Lower lobe of right lung (tissue), 2 donors: ENCODE data around the gene KLF13. TPM values are rescaled to one million over a fixed set of nuclear protein-coding genes. Genes with fewer than 3 reads are reported as not detected.

Experiments used
- ATAC-seq, 2 donors: fragments of 200-7000 bp; cut with Tn5 transposase; one replicate each; pipeline ENCODE4 v1.9.1; 2020 to 2022; ENCODE audit warnings: mild to moderate bottlenecking in 2 of 2, moderate library complexity in 2 of 2
- DNase-seq: peaks from one replicate; pipeline ENCODE4 v3.0.0-alpha.2; 2020
- H3K27ac ChIP-seq: fragments of 200-600 bp; one replicate; pipeline ENCODE4 v1.8.0; 2022
- H3K27me3 ChIP-seq: fragments of 200-600 bp; one replicate; pipeline ENCODE4 v1.8.0; 2022; ENCODE audit warnings: low read depth
- H3K36me3 ChIP-seq: fragments of 200-600 bp; one replicate; pipeline ENCODE4 v1.8.0; 2022; ENCODE audit warnings: mild to moderate bottlenecking
- H3K4me1 ChIP-seq: fragments of 200-600 bp; one replicate; pipeline ENCODE4 v1.8.0; 2022
- H3K4me3 ChIP-seq: fragments of 200-600 bp; one replicate; pipeline ENCODE4 v1.8.0; 2022; ENCODE audit warnings: mild to moderate bottlenecking
- H3K9me3 ChIP-seq: fragments of 200-600 bp; one replicate; pipeline ENCODE4 v1.8.0; 2022
- intact Hi-C: fragments of 100-400 bp; cut with DNase I; formaldehyde crosslinking; loops from one replicate; pipeline ENCODE4 v1.11.0; 2022
- total RNA-seq: library from RNA; stranded (reverse); fragmentation: NEBNext Ultra II Directional; extraction: Animal tissue kit (Norgen Biotek cat#: 25700); gene quantifications from one replicate; pipeline ENCODE4 v1.2.1, GENCODE V29; 2021
- TF ChIP-seq, protein P1 (sequence below): fragments of 200-600 bp; IDR thresholded peaks from one replicate; pipeline ENCODE4 v1.8.0; 2022; ENCODE audit warnings: antibody characterized with exemption, mild to moderate bottlenecking
- donor health status: DM: no; HTN: yes; CAD: no; lungs with severe emphysema.

The KLF13 gene
- total RNA-seq, 1 donor from 2014 or later: 178 TPM

GRCh38 chr15:31344266-31344665 is 17.6 kb downstream of the KLF13 start:
- H3K4me3 ChIP-seq: no peak overlapping the region
- DNase-seq: peak; percentile 46
- TF ChIP-seq, protein P1, sequence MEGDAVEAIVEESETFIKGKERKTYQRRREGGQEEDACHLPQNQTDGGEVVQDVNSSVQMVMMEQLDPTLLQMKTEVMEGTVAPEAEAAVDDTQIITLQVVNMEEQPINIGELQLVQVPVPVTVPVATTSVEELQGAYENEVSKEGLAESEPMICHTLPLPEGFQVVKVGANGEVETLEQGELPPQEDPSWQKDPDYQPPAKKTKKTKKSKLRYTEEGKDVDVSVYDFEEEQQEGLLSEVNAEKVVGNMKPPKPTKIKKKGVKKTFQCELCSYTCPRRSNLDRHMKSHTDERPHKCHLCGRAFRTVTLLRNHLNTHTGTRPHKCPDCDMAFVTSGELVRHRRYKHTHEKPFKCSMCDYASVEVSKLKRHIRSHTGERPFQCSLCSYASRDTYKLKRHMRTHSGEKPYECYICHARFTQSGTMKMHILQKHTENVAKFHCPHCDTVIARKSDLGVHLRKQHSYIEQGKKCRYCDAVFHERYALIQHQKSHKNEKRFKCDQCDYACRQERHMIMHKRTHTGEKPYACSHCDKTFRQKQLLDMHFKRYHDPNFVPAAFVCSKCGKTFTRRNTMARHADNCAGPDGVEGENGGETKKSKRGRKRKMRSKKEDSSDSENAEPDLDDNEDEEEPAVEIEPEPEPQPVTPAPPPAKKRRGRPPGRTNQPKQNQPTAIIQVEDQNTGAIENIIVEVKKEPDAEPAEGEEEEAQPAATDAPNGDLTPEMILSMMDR: no peak

DNA sequence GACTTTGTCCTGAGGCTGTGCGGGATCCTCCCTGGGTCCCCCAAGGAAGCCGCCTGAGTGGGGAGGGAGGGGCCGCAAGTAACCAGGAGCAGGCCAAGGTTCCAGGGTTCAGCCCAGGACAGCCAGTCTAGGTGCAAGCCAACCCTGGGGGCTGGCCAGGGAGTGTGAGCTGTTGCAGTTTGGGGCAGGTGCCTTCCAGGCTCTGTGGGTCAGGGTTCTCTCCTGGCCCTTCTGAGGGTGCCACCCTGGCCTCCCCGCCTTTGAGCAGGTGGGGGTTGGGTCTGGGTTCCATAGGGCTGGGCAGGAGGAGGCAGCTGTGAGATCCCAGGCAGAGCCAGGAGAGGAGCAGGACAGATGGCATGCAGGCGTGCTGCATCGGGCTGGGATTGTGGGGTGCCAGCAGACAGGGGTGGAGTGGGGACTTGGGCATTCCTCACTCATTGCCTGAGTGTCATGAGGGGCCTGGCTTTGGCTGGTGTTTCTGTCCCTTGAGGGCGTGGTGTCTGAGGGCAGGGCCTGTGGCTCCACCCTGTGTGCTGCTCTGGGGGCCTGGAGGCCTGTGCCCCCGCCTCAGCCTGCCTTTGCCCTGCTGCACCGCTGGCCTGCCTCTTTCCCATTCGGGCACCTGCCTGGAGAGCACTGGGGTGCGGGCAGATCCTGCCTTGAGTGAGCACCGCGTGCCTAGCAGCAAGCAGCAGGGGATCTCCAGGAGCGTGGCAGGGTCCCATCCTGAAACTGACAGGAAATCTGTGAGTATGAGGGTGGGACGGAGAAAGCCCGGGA is 18.4 kb downstream of the KLF13 start:
- Histone ChIP-seq H3K27ac (peak overlapping the region; percentile 88), H3K4me1 (peaks cover 100% of the 10 kb centered on the region), H3K4me3 (peak overlapping the region; percentile 44), H3K9me3 (no peaks in the 10 kb centered on the region), H3K27me3 (no peaks in the 10 kb centered on the region), H3K36me3 (peaks cover 28% of the 10 kb centered on the region)
- DNase-seq (peak; percentile 71), ATAC-seq (peak; percentile 47 to 77)
- intact Hi-C loops: no loop called here
- TF ChIP-seq, protein P1: no peak

More at GRCh38 chr15:31344266-31344665, 17.6 kb downstream of the KLF13 start:
- Histone ChIP-seq H3K36me3 (peaks cover 31% of the 10 kb centered on the region), H3K27me3 (no peaks in the 10 kb centered on the region), H3K27ac (peak overlapping the region; percentile 88), H3K9me3 (no peaks in the 10 kb centered on the region), H3K4me1 (peaks cover 100% of the 10 kb centered on the region)
- ATAC-seq: no peak
- intact Hi-C loops: no loop called here

- H3K27me3 ChIP-seq: no peaks in the 10 kb centered on the region
- intact Hi-C loops: no loop called here
- peaks cover 100% of the 10 kb centered on the region for H3K4me1 ChIP-seq
- H3K9me3 ChIP-seq: no peaks in the 10 kb centered on the region
- peaks cover 28% of the 10 kb centered on the region for H3K36me3 ChIP-seq
- DNase-seq: no peak
- TF ChIP-seq, protein P1: no peak
- H3K4me3 ChIP-seq: peak overlapping the region; percentile 44
- peak in 1 of 2 donors; percentile 1 for ATAC-seq
- H3K27ac ChIP-seq: peak overlapping the region; percentile 88
Measured at GRCh38 chr15:31345606-31346366, 19.2 kb downstream of the KLF13 start.

- TF ChIP-seq, protein P1: no peak
- no peaks in the 10 kb centered on the region for H3K9me3 ChIP-seq
- peak; percentile 36 for DNase-seq
- H3K36me3 ChIP-seq: peaks cover 28% of the 10 kb centered on the region
- peaks cover 100% of the 10 kb centered on the region for H3K4me1 ChIP-seq
- ATAC-seq: no peak
- H3K27me3 ChIP-seq: no peaks in the 10 kb centered on the region
- H3K4me3 ChIP-seq: peak overlapping the region; percentile 44
- peak overlapping the region; percentile 88 for H3K27ac ChIP-seq
- intact Hi-C loops: no loop called here
Measured at GRCh38 chr15:31346367-31347066, 19.9 kb downstream of the KLF13 start.
